ENCODE data around the gene DNAH3. TPM values are rescaled to one million over a fixed set of nuclear protein-coding genes. Genes with fewer than 3 reads are reported as not detected.

DNAH3 gene
- total RNA-seq, 1 experiment from 2014 or later = 0.24 TPM

- Histone ChIP-seq H3K23me2 (ENCODE audit: insufficient read length, low read depth, low read length, poor library complexity, severe bottlenecking) (no peaks in the 10 kb centered on the region), H2BK12ac (ENCODE audit: insufficient read length, low read depth, low read length) (no peak overlapping the region), H3K56ac (ENCODE audit: insufficient read length, low read depth, low read length) (no peak overlapping the region), H3K14ac (ENCODE audit: insufficient read depth, low read length) (no peak overlapping the region), H3K79me1 (ENCODE audit: insufficient read depth, low read depth, low read length, poor library complexity, severe bottlenecking) (no peaks in the 10 kb centered on the region), H2AFZ (ENCODE audit: low read length) (peak overlapping the region; percentile 51), H2BK20ac (ENCODE audit: low read depth, low read length, poor library complexity, severe bottlenecking) (no peak overlapping the region), H3T11ph (ENCODE audit: low read length) (no peak overlapping the region), H3K18ac (ENCODE audit: insufficient read length, low read depth, low read length) (no peak overlapping the region), H4K8ac (replicated peaks; ENCODE audit: insufficient read length, low read depth, low read length) (no peak overlapping the region), H3K9me3 (ENCODE audit: control insufficient read depth, low read depth, low read length) (no peaks in the 10 kb centered on the region), H2BK15ac (ENCODE audit: low read depth, low read length) (no peak overlapping the region), H3K27ac (ENCODE audit: insufficient read length, low read depth, low read length) (no peak overlapping the region), H3K4me1 (ENCODE audit: insufficient read depth, low read length) (peaks cover 9% of the 10 kb centered on the region; the same call in 1 of the 2 replicates), H4K91ac (ENCODE audit: insufficient read length, low read depth, low read length) (no peak overlapping the region), H2AK5ac (ENCODE audit: insufficient read length, low read length) (no peak overlapping the region), H3K79me2 (ENCODE audit: insufficient read depth, low read length) (no peaks in the 10 kb centered on the region), H2BK120ac (ENCODE audit: low read depth, low read length, poor library complexity, severe bottlenecking) (no peak overlapping the region), H2BK5ac (ENCODE audit: insufficient read length, low read length) (no peak overlapping the region), H4K5ac (ENCODE audit: insufficient read length, low read depth, low read length) (no peak overlapping the region), H3K27me3 (ENCODE audit: insufficient read depth, low read length) (no peaks in the 10 kb centered on the region), H4K20me1 (ENCODE audit: control insufficient read depth, insufficient read depth, insufficient read length) (no peaks in the 10 kb centered on the region), H3K4me2 (ENCODE audit: insufficient read depth, insufficient read length, low read length) (no peak overlapping the region), H3K9ac (ENCODE audit: extremely low read depth, insufficient read length, low read length) (no peak overlapping the region), H3K23ac (ENCODE audit: insufficient read length, low read depth, low read length) (no peak overlapping the region), H3K4ac (ENCODE audit: low read depth, low read length) (no peak overlapping the region)
- DNase-seq = no peak
- peaks cover 17 to 23% of the 10 kb centered on the region in 2 experiments for H3K4me1 Mint-ChIP-seq
- TF ChIP-seq, protein P1, sequence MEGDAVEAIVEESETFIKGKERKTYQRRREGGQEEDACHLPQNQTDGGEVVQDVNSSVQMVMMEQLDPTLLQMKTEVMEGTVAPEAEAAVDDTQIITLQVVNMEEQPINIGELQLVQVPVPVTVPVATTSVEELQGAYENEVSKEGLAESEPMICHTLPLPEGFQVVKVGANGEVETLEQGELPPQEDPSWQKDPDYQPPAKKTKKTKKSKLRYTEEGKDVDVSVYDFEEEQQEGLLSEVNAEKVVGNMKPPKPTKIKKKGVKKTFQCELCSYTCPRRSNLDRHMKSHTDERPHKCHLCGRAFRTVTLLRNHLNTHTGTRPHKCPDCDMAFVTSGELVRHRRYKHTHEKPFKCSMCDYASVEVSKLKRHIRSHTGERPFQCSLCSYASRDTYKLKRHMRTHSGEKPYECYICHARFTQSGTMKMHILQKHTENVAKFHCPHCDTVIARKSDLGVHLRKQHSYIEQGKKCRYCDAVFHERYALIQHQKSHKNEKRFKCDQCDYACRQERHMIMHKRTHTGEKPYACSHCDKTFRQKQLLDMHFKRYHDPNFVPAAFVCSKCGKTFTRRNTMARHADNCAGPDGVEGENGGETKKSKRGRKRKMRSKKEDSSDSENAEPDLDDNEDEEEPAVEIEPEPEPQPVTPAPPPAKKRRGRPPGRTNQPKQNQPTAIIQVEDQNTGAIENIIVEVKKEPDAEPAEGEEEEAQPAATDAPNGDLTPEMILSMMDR (conservative IDR thresholded peaks at IDR 0.05) = no peak
- H3K9me3 Mint-ChIP-seq = no peaks in the 10 kb centered on the region
- H3K27ac Mint-ChIP-seq = no peak overlapping the region
- no peaks in the 10 kb centered on the region for H3K27me3 Mint-ChIP-seq (ENCODE audit: low read depth)
- H3K4me3 Mint-ChIP-seq = no peak overlapping the region
- no peaks in the 10 kb centered on the region for H3K36me3 Mint-ChIP-seq (ENCODE audit: insufficient read depth in 1 of 3, low read depth in 3 of 3)
- no CpG with 5 or more reads among the region's 9 CpGs for WGBS (ENCODE audit: extremely low coverage, insufficient read length, low lambda C conversion rate)
These were observed 46.4 kb downstream of the DNAH3 start for GRCh38 chr16:21103941-21104860.

Data from H9 (cell line).